ENCODE results near the gene NIF3L1. TPM values are rescaled to one million over a fixed set of nuclear protein-coding genes. Genes with fewer than 3 reads are reported as not detected.
"Not testable (repeated sequence)": the region's sequence is repeated elsewhere in the genome, so short reads cannot be mapped to it uniquely, and the experiment has no call there.

Gene NIF3L1
- total RNA-seq, 1 experiment from 2014 or later, result 38.4 TPM

DNA sequence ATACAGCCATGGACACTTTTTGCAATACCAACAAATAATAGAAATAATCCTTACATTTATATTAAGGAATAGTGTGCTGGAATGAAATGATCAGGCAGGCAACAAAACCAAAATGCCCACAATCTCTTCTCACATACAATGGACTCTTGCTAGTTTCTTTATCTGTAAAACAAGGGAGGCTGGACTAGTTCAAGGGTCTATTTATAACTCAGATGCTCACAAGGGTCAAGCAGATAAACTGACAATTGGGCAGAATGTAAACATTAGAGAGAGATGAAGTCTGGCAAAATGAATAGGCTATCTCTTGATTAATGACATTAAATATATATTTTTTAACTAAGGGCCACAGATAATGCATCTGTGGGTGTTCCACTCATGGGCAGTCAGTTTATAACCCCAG lies 11.7 kb upstream of the NIF3L1 start:
- DNase-seq, result no peak
- no TSS peak for BruUV-seq (replicated peaks)
- no peaks in the 10 kb centered on the region for H3K4me1 Mint-ChIP-seq (ENCODE audit: low read depth, unreplicated experiment)
- intact Hi-C loops (cut with micrococcal nuclease; ENCODE audit: unreplicated experiment), result no loop called here
- H3K9me3 Mint-ChIP-seq (ENCODE audit: low read depth, unreplicated experiment), result no peaks in the 10 kb centered on the region
- CTCF ChIA-PET, result interaction anchor here (0.7 kb wide), 1 partner anchor 305 kb away, joined by 5 read pairs; no protein-coding TSS in a partner anchor
- H3K27me3 Mint-ChIP-seq (ENCODE audit: unreplicated experiment), result no peaks in the 10 kb centered on the region
- H3K27ac Mint-ChIP-seq (ENCODE audit: unreplicated experiment), result no peak overlapping the region
- no peak for TF ChIP-seq CTCF (IDR thresholded peaks at IDR 0.05; ENCODE audit: unreplicated experiment)
- no peak overlapping the region for H3K4me3 Mint-ChIP-seq (ENCODE audit: low read depth, unreplicated experiment)
- H3K36me3 Mint-ChIP-seq (ENCODE audit: insufficient read depth, unreplicated experiment), result peaks cover 21% of the 10 kb centered on the region

GRCh38 chr2:200878289-200878880 lies 10.8 kb upstream of the NIF3L1 start:
- no TSS peak for BruUV-seq (replicated peaks)
- DNase-seq, result no peak
- no peak overlapping the region for H3K4me3 Mint-ChIP-seq (ENCODE audit: low read depth, unreplicated experiment)
- no peaks in the 10 kb centered on the region for H3K9me3 Mint-ChIP-seq (ENCODE audit: low read depth, unreplicated experiment)
- CTCF ChIA-PET, result interaction anchor here (0.7 kb wide), 2 partner anchors 167 to 304 kb away, joined by 3 to 5 read pairs; no protein-coding TSS in a partner anchor
- H3K4me1 Mint-ChIP-seq (ENCODE audit: low read depth, unreplicated experiment), result no peaks in the 10 kb centered on the region
- intact Hi-C loops (cut with micrococcal nuclease; ENCODE audit: unreplicated experiment), result no loop called here
- H3K36me3 Mint-ChIP-seq (ENCODE audit: insufficient read depth, unreplicated experiment), result peaks cover 28% of the 10 kb centered on the region
- H3K27me3 Mint-ChIP-seq (ENCODE audit: unreplicated experiment), result no peaks in the 10 kb centered on the region
- no peak overlapping the region for H3K27ac Mint-ChIP-seq (ENCODE audit: unreplicated experiment)
- TF ChIP-seq CTCF (IDR thresholded peaks at IDR 0.05; ENCODE audit: unreplicated experiment), result no peak

GRCh38 chr2:200881715-200882249 lies 7.4 kb upstream of the NIF3L1 start:
- peaks cover 31% of the 10 kb centered on the region for H3K36me3 Mint-ChIP-seq (ENCODE audit: insufficient read depth, unreplicated experiment)

DNA sequence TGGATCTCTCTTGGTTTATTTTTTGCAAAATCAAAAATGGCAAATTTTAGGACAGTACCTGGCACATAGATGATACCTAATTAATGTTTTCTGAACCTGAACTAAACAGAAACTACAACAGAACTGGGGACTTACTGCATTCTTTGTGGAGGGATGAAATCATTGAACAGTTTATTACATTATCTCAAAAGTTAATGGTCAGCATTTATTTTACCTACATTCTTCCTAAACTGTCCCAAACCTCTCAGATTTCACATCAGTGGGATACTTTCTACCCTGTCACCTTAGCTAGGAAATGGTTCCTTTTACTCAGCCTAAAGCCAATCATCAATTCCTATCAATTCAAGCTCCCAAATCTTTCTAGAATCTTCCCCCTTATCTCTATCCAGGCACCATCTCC lies 10.3 kb downstream of the NIF3L1 start:
- peaks cover 52% of the 10 kb centered on the region for H3K36me3 Mint-ChIP-seq (ENCODE audit: insufficient read depth, unreplicated experiment)
- no peak for DNase-seq
- H3K4me3 Mint-ChIP-seq (ENCODE audit: low read depth, unreplicated experiment), result no peak overlapping the region
- no peaks in the 10 kb centered on the region for H3K9me3 Mint-ChIP-seq (ENCODE audit: low read depth, unreplicated experiment)
- no peaks in the 10 kb centered on the region for H3K27me3 Mint-ChIP-seq (ENCODE audit: unreplicated experiment)
- no peak overlapping the region for H3K27ac Mint-ChIP-seq (ENCODE audit: unreplicated experiment)
- CTCF ChIA-PET, result no interaction called here
- intact Hi-C loops (cut with micrococcal nuclease; ENCODE audit: unreplicated experiment), result no loop called here
- no peak for TF ChIP-seq CTCF (IDR thresholded peaks at IDR 0.05; ENCODE audit: unreplicated experiment)
- no TSS peak for BruUV-seq (replicated peaks)
- H3K4me1 Mint-ChIP-seq (ENCODE audit: low read depth, unreplicated experiment), result peaks cover 8% of the 10 kb centered on the region

More at GRCh38 chr2:200881715-200882249, 7.4 kb upstream of the NIF3L1 start:
- H3K27me3 Mint-ChIP-seq (ENCODE audit: unreplicated experiment); H3K27ac Mint-ChIP-seq (ENCODE audit: unreplicated experiment); BruUV-seq (replicated peaks); H3K4me3 Mint-ChIP-seq (ENCODE audit: low read depth, unreplicated experiment); CTCF ChIA-PET; DNase-seq; H3K9me3 Mint-ChIP-seq (ENCODE audit: low read depth, unreplicated experiment); H3K4me1 Mint-ChIP-seq (ENCODE audit: low read depth, unreplicated experiment); intact Hi-C loops (cut with micrococcal nuclease; ENCODE audit: unreplicated experiment): not testable (repeated sequence)

Measured in Calu3 (cell line).